Measurements from ENCODE around the gene DCDC2.

DCDC2 gene

DNA sequence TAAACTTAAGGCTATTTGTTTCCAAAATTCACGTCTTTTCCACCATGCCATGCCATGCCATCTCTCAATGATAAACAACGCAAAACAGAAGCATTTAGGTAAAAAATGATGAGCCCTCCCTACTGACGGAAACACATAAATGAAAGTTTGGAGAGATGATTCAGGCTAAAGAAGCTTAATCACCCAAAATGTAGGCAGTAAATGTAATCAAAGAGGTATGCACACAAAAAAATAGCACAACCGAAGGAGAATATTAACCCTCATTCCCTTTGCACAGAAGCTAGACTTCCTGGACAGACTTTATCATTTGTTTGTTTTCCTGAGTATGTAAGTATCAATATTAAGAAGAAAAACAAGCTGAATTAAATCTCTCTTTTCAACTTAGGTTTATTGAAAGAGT, 28.8 kb downstream of the DCDC2 start:
- Histone ChIP-seq H3K4me1 (ENCODE audit: control insufficient read depth in 1 of 2, insufficient read depth in 2 of 2, low read length in 2 of 2) (peaks cover 4 to 10% of the 10 kb centered on the region in 2 experiments), H2BK5ac (ENCODE audit: low read depth, low read length, poor library complexity) (no peak overlapping the region), H2AFZ (ENCODE audit: insufficient read depth, low read length, poor library complexity) (no peak overlapping the region), H3K9me3 (ENCODE audit: insufficient read depth, low read depth, low read length) (no peaks in the 10 kb centered on the region), H3K27me3 (ENCODE audit: insufficient read depth, low read length) (no peaks in the 10 kb centered on the region), H3K14ac (ENCODE audit: low read length) (no peak overlapping the region), H3K79me2 (ENCODE audit: control insufficient read depth, insufficient read depth, low read length, poor library complexity) (no peaks in the 10 kb centered on the region), H2AK5ac (ENCODE audit: low read length) (no peak overlapping the region), H4K8ac (ENCODE audit: low read depth, low read length) (no peak overlapping the region), H4K91ac (ENCODE audit: low read depth, low read length) (no peak overlapping the region), H3K4me3 (ENCODE audit: low read depth, low read length) (no peak overlapping the region), H3K23ac (ENCODE audit: low read length) (no peak overlapping the region), H3K18ac (ENCODE audit: low read length) (no peak overlapping the region), H2BK12ac (ENCODE audit: low read length) (no peak overlapping the region), H3K4me2 (ENCODE audit: low read length) (no peak overlapping the region), H3K36me3 (ENCODE audit: control insufficient read depth in 1 of 2, insufficient read depth in 2 of 2, low read length in 2 of 2) (no peaks in the 10 kb centered on the region), H3K79me1 (ENCODE audit: low read length) (peaks cover 4% of the 10 kb centered on the region), H3K27ac (ENCODE audit: low read depth, low read length) (no peak overlapping the region), H4K12ac (ENCODE audit: low read depth, low read length) (no peak overlapping the region), H2BK120ac (ENCODE audit: insufficient read depth, low read length, poor library complexity) (no peak overlapping the region), H3K4ac (ENCODE audit: low read depth, low read length) (no peak overlapping the region), H3K9ac (ENCODE audit: low read length) (no peak overlapping the region)
- WGBS (ENCODE audit: extremely low coverage, insufficient coverage, insufficient read length): no CpG with 5 or more reads among the region's 4 CpGs
- peak in 1 of 2 donors; percentile 64 for DNase-seq

DNA sequence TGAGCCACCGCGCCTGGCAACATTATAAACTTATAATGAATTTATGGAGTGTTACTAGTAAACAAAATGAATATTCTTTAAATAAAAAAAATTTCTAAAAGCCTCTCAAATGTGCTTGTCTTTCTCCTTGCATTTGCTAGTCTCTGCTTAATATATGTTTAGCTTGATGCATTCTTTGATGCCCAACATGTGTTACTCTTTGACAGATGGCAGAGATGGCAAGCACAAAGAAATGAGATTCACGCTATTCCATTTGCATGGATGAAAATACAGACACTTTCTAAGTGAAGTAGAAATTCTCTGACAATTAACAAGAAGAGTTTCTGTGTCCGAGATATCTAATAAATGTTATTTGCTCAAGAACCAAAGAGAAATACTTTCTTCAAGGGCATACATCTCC, 30.1 kb downstream of the DCDC2 start:
- Histone ChIP-seq H2BK120ac (ENCODE audit: insufficient read depth, low read length, poor library complexity) (no peak overlapping the region), H3K79me1 (ENCODE audit: low read length) (peaks cover 7% of the 10 kb centered on the region), H3K4me1 (ENCODE audit: control insufficient read depth in 1 of 2, insufficient read depth in 2 of 2, low read length in 2 of 2) (peaks cover 6 to 9% of the 10 kb centered on the region in 2 experiments), H3K36me3 (ENCODE audit: control insufficient read depth in 1 of 2, insufficient read depth in 2 of 2, low read length in 2 of 2) (no peaks in the 10 kb centered on the region), H3K18ac (ENCODE audit: low read length) (no peak overlapping the region), H3K79me2 (ENCODE audit: control insufficient read depth, insufficient read depth, low read length, poor library complexity) (no peaks in the 10 kb centered on the region), H3K27ac (ENCODE audit: low read depth, low read length) (no peak overlapping the region), H3K27me3 (ENCODE audit: insufficient read depth, low read length) (no peaks in the 10 kb centered on the region), H3K14ac (ENCODE audit: low read length) (no peak overlapping the region), H2BK12ac (ENCODE audit: low read length) (no peak overlapping the region), H3K4ac (ENCODE audit: low read depth, low read length) (no peak overlapping the region), H2AK5ac (ENCODE audit: low read length) (no peak overlapping the region), H3K23ac (ENCODE audit: low read length) (no peak overlapping the region), H2AFZ (ENCODE audit: insufficient read depth, low read length, poor library complexity) (no peak overlapping the region), H3K4me3 (ENCODE audit: low read depth, low read length) (no peak overlapping the region), H3K9ac (ENCODE audit: low read length) (no peak overlapping the region), H4K91ac (ENCODE audit: low read depth, low read length) (no peak overlapping the region), H4K8ac (ENCODE audit: low read depth, low read length) (no peak overlapping the region), H4K12ac (ENCODE audit: low read depth, low read length) (no peak overlapping the region), H3K9me3 (ENCODE audit: insufficient read depth, low read depth, low read length) (no peaks in the 10 kb centered on the region), H2BK5ac (ENCODE audit: low read depth, low read length, poor library complexity) (no peak overlapping the region), H3K4me2 (ENCODE audit: low read length) (no peak overlapping the region)
- no peak for DNase-seq
- no CpG with 5 or more reads among the region's 4 CpGs for WGBS (ENCODE audit: extremely low coverage, insufficient coverage, insufficient read length)

GRCh38 chr6:24325978-24326377, 31.9 kb downstream of the DCDC2 start:
- Histone ChIP-seq H2AK5ac (ENCODE audit: low read length) (no peak overlapping the region), H3K27ac (ENCODE audit: low read depth, low read length) (no peak overlapping the region), H3K4me2 (ENCODE audit: low read length) (no peak overlapping the region), H2BK120ac (ENCODE audit: insufficient read depth, low read length, poor library complexity) (no peak overlapping the region), H2BK12ac (ENCODE audit: low read length) (no peak overlapping the region), H3K14ac (ENCODE audit: low read length) (no peak overlapping the region), H3K9ac (ENCODE audit: low read length) (no peak overlapping the region), H3K9me3 (ENCODE audit: insufficient read depth, low read depth, low read length) (no peaks in the 10 kb centered on the region), H3K4ac (ENCODE audit: low read depth, low read length) (no peak overlapping the region), H3K79me1 (ENCODE audit: low read length) (peaks cover 7% of the 10 kb centered on the region), H4K91ac (ENCODE audit: low read depth, low read length) (no peak overlapping the region), H3K79me2 (ENCODE audit: control insufficient read depth, insufficient read depth, low read length, poor library complexity) (no peaks in the 10 kb centered on the region), H3K27me3 (ENCODE audit: insufficient read depth, low read length) (no peaks in the 10 kb centered on the region), H3K4me3 (ENCODE audit: low read depth, low read length) (no peak overlapping the region), H2AFZ (ENCODE audit: insufficient read depth, low read length, poor library complexity) (no peak overlapping the region), H4K8ac (ENCODE audit: low read depth, low read length) (no peak overlapping the region), H3K36me3 (ENCODE audit: control insufficient read depth in 1 of 2, insufficient read depth in 2 of 2, low read length in 2 of 2) (no peaks in the 10 kb centered on the region), H3K18ac (ENCODE audit: low read length) (no peak overlapping the region), H4K12ac (ENCODE audit: low read depth, low read length) (no peak overlapping the region), H2BK5ac (ENCODE audit: low read depth, low read length, poor library complexity) (no peak overlapping the region), H3K23ac (ENCODE audit: low read length) (no peak overlapping the region), H3K4me1 (ENCODE audit: control insufficient read depth in 1 of 2, insufficient read depth in 2 of 2, low read length in 2 of 2) (peaks cover 2 to 6% of the 10 kb centered on the region in 2 experiments)
- DNase-seq: no peak
- WGBS (ENCODE audit: extremely low coverage, insufficient coverage, insufficient read length): no CpG with 5 or more reads among the region's 1 CpG

DNA sequence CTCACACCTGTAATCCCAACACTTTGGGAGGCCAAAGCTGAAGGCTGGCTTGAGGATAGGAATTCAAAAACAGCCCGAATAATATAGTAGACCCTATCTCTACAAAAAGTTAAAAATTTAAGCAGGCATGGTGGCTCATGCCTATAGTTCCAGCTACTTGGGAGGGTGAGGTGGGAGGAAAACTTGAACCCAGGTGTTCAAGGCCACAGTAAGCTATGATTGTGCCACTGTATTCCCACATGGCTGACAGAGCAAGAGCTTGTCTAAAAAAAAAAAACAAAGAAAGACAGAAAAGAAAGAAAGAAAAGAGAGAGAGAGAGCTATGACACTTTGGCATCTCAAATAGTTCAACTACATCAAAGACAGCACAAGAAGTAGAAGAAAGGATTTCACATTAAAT, 33.2 kb downstream of the DCDC2 start:
- Histone ChIP-seq H3K18ac (ENCODE audit: low read length) (no peak overlapping the region), H2BK5ac (ENCODE audit: low read depth, low read length, poor library complexity) (peak overlapping the region; percentile 69), H3K36me3 (ENCODE audit: control insufficient read depth in 1 of 2, insufficient read depth in 2 of 2, low read length in 2 of 2) (no peaks in the 10 kb centered on the region), H3K79me2 (ENCODE audit: control insufficient read depth, insufficient read depth, low read length, poor library complexity) (no peaks in the 10 kb centered on the region), H4K8ac (ENCODE audit: low read depth, low read length) (no peak overlapping the region), H3K4me2 (ENCODE audit: low read length) (no peak overlapping the region), H2BK12ac (ENCODE audit: low read length) (peak overlapping the region; percentile 89), H3K23ac (ENCODE audit: low read length) (no peak overlapping the region), H3K4me3 (ENCODE audit: low read depth, low read length) (no peak overlapping the region), H3K4ac (ENCODE audit: low read depth, low read length) (no peak overlapping the region), H3K27me3 (ENCODE audit: insufficient read depth, low read length) (no peaks in the 10 kb centered on the region), H3K79me1 (ENCODE audit: low read length) (peaks cover 7% of the 10 kb centered on the region), H3K27ac (ENCODE audit: low read depth, low read length) (peak overlapping the region; percentile 80), H4K91ac (ENCODE audit: low read depth, low read length) (peak overlapping the region; percentile 77), H2AK5ac (ENCODE audit: low read length) (peak overlapping the region; percentile 69), H2BK120ac (ENCODE audit: insufficient read depth, low read length, poor library complexity) (peak overlapping the region; percentile 77), H3K4me1 (ENCODE audit: control insufficient read depth in 1 of 2, insufficient read depth in 2 of 2, low read length in 2 of 2) (peaks cover 2 to 6% of the 10 kb centered on the region in 2 experiments), H3K9me3 (ENCODE audit: insufficient read depth, low read depth, low read length) (no peaks in the 10 kb centered on the region), H3K14ac (ENCODE audit: low read length) (no peak overlapping the region), H2AFZ (ENCODE audit: insufficient read depth, low read length, poor library complexity) (no peak overlapping the region), H4K12ac (ENCODE audit: low read depth, low read length) (no peak overlapping the region), H3K9ac (ENCODE audit: low read length) (no peak overlapping the region)
- no CpG with 5 or more reads among the region's 1 CpG for WGBS (ENCODE audit: extremely low coverage, insufficient coverage, insufficient read length)
- DNase-seq: no peak
